Effector memory CD8-positive, alpha-beta T cell (primary cell): ENCODE results near the gene ENTPD2.
A peak's percentile ranks its signal among the peaks of the same experiment; 100 is the strongest.

Experiments
- ATAC-seq: fragments of 150-1000 bp; cut with Tn5 transposase; replicated peaks from 2 replicates; pipeline ENCODE4 v1.10.0; 2021; ENCODE audit warnings: mild to moderate bottlenecking, moderate library complexity
- DNase-seq, 3 experiments: peaks; one replicate each; pipeline ENCODE4 v3.0.0; 2021
- H3K27ac Mint-ChIP-seq, 2 donors: one replicate each; pipeline ENCODE4 v1.8.0; 2022; ENCODE audit warnings: mild to moderate bottlenecking in 2 of 2, mixed read lengths in 2 of 2, moderate library complexity in 2 of 2
- H3K27me3 Mint-ChIP-seq, 2 donors: one replicate each; pipeline ENCODE4 v1.8.0; 2022; ENCODE audit warnings: mixed read lengths in 2 of 2
- H3K36me3 Mint-ChIP-seq: one replicate; pipeline ENCODE4 v1.8.0; 2022; ENCODE audit warnings: mild to moderate bottlenecking, moderate library complexity, mixed read lengths; ENCODE audit not compliant: insufficient read depth
- H3K4me1 Mint-ChIP-seq, 2 donors: one replicate each; pipeline ENCODE4 v1.8.0; 2022; ENCODE audit warnings: low read depth in 2 of 2, mixed read lengths in 2 of 2
- H3K4me3 Mint-ChIP-seq, 2 donors: one replicate each; pipeline ENCODE4 v1.8.0; 2022; ENCODE audit warnings: mild to moderate bottlenecking in 2 of 2, mixed read lengths in 2 of 2, moderate library complexity in 2 of 2
- H3K9me3 Mint-ChIP-seq, 2 donors: one replicate each; pipeline ENCODE4 v1.8.0; 2022; ENCODE audit warnings: mixed read lengths in 2 of 2

The ENTPD2 gene

DNA sequence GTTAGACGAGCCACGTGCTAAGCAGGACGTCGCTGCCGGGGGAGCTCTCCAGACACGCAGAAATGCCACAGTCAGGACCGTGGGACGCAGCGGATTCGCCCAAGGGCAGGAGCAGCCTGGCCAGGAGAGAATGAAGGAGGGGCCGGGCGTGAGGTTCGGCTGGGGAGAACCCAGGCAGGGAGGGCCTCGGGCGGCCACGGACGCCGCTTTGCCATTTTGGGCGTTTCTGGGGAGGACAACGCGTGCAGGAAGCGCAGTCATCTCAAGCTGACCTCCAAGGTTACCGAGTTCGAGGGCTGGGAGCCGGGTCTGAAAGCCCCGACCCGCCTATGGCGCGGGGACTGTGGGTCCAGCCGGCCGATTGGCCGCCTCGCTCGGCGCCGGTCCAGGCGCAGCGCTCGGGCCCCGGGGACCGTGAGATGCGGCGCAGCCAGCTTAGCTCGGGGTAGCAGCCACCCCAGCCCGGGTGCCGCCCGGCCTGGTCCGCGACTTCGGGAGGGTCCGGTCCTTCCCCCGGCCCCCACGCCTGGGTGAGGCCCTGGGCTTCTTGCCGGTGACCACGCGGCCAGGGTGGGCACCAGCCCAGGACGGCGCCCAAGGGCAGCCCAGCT is 32.2 kb upstream of the ENTPD2 start:
- peaks cover 24 to 26% of the 10 kb centered on the region in 2 donors for H3K4me1 Mint-ChIP-seq
- DNase-seq, result peak in 1 of 3 experiments; percentile 17
- H3K36me3 Mint-ChIP-seq, result peaks cover 28% of the 10 kb centered on the region
- H3K4me3 Mint-ChIP-seq, result peak overlapping the region; percentile 90 to 93
- peak overlapping the region; percentile 90 to 94 for H3K27ac Mint-ChIP-seq
- ATAC-seq, result peak; percentile 3
- no peaks in the 10 kb centered on the region for H3K27me3 Mint-ChIP-seq
- no peaks in the 10 kb centered on the region for H3K9me3 Mint-ChIP-seq

DNA sequence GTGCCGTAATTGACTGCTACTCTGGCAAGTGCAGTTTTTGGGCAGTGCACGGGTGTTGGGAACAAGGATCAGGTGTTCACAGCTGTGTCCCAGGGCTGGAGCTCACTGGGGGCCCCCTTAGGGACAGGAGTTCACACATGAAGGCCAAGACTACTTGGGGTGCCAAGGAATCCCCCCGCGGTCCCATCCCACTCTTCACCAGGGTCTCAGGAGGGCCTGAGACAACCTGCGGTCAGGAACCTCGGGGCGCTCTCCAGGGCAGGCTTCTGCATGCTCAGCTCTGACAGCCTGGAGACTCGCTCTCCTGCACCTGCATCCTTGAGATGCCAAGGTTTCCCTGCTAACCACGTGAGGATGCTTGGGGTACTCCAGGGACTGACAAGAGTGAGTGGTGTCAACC is 30.7 kb upstream of the ENTPD2 start:
- no peak overlapping the region for H3K27ac Mint-ChIP-seq
- H3K9me3 Mint-ChIP-seq, result no peaks in the 10 kb centered on the region
- no peaks in the 10 kb centered on the region for H3K27me3 Mint-ChIP-seq
- peaks cover 23 to 24% of the 10 kb centered on the region in 2 donors for H3K4me1 Mint-ChIP-seq
- DNase-seq, result no peak
- ATAC-seq, result no peak
- H3K4me3 Mint-ChIP-seq, result no peak overlapping the region
- H3K36me3 Mint-ChIP-seq, result peaks cover 24% of the 10 kb centered on the region

DNA sequence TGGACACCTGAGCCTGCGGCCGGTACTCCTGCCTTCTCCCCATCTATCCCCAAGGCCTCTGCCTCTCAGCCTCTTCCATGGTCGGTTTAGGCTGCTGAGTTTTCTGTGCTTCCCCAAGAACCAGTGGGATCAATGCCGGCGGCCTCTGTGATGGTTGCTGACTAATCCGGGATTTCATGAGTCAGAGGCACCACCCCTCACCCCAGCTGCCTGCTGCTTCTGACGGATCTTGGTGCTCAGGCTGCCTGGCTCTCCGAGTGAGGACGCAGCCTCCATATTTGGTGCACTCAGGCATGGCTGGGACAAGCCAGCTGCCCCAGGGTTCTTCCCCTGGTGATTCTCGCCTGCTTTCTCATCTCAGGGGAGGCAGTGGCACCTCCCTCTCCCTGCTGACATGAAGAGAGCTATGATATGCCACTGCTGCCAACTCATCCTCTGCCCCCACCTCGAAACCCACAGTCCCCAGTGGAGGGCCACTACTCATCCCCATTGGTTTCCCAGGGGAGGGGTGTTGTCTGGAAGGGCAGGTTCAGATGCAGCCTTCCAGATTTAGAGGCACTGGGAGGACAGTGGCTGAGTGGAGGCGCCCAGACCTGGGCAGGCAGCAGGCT is 29.6 kb upstream of the ENTPD2 start:
- DNase-seq (no peak), ATAC-seq (no peak)
- Mint-ChIP-seq H3K9me3 (no peaks in the 10 kb centered on the region), H3K4me3 (no peak overlapping the region), H3K36me3 (peaks cover 19% of the 10 kb centered on the region), H3K27ac (no peak overlapping the region), H3K27me3 (no peaks in the 10 kb centered on the region), H3K4me1 (peaks cover 16 to 19% of the 10 kb centered on the region in 2 donors)

DNA sequence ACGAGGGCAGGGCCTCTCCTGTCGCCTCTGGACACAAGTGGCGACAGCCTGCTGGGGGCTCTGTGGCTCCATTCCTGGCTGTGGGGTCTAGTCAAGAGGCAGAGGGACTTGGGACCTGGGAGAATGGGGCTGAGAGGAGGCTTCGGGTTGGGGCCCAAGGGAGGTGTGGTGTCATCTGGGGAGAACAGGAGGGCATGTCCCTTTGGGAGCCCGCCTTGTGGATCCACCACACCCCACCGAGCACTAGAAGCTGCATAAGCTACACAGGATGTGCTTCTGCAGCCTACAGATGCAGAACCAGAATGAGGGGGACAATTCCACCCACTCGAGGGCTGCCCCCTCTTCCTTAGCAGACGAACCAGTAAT is 29.0 kb upstream of the ENTPD2 start:
- Mint-ChIP-seq H3K9me3 (no peaks in the 10 kb centered on the region), H3K4me3 (no peak overlapping the region), H3K36me3 (peaks cover 14% of the 10 kb centered on the region), H3K4me1 (peaks cover 10 to 15% of the 10 kb centered on the region in 2 donors), H3K27me3 (no peaks in the 10 kb centered on the region), H3K27ac (no peak overlapping the region)
- ATAC-seq, result no peak
- no peak for DNase-seq

DNA sequence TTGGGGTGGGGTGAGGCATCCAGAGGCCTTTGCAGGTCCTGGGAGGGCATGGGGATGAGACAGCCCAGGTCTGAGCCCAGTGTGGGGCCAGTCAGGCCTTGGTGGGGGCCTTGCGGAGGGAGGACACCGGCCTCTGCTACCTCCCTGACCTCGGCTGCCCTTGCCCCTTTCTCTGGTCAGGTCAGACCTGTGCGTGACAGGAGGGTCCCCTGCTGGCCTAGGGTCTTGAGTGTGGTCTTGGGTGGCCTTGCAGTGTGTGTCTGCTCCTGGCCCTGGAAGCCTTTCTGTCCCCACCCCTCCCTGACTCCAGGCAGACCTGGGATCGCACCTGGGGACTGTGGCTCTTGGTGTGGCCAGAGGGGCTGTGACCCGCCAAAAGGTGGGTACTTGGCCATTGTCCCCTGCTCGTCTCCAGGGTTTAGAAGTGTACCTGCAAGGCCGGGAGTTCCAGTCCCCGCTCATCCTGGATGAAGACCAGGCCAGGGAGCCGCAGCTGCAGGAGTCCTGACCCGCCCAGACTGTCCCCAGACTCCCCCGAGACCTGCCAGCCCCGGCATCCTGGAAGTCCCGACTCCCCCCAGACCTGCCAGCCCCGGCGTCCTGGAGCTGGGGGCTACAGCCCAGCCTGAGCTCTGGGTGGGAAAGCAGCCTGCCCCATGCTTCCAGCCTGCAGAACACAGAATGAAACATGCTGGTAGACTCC is 28.5 kb upstream of the ENTPD2 start:
- no peaks in the 10 kb centered on the region for H3K27me3 Mint-ChIP-seq
- H3K27ac Mint-ChIP-seq, result no peak overlapping the region
- peaks cover 14% of the 10 kb centered on the region for H3K36me3 Mint-ChIP-seq

DNA sequence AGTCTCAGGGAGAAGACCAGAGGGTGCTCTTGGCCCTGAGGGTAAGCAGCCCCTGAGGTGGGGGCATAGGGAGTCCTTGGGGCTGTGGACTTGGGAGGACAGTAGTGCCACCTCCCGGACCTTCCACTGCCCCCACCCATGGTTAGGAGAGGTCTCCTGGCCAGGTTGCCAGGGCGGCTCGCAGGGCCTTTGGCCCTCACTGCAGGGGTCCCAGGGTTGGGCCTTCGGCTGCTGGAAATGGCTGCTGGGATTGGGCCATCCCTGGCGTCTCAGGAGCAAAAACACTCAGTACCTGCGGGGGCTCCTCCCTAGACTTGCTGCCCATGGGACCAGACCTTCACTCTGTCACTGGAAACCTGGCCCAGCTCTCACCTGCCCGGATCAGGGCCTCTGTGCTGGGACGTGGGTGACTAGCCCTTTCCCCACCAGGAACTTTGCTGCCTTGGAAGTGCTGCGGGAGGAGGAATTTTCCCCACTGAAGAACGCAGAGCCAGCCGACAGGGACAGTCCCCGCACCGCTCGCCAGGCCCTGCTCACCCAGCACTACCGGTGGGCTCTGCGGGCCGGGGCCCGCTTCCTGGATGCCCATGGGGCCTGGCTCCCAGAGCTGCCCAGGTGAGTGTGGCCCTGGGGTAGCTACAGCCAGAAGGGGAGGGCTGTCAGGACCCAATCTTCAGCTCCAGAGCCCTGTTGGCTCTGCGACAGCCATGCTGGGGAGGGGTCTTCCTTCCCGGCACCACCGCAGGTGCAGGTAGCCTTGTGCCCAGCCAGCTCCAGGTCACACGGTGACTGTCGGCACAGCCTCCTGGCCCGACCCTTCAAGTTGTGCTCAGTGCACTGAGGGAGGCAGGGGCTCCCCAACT is 26.6 kb upstream of the ENTPD2 start:
- no peak for ATAC-seq
- Mint-ChIP-seq H3K36me3 (peaks cover 5% of the 10 kb centered on the region), H3K4me3 (no peak overlapping the region), H3K27me3 (no peaks in the 10 kb centered on the region), H3K4me1 (peaks cover 1 to 4% of the 10 kb centered on the region in 2 donors), H3K9me3 (no peaks in the 10 kb centered on the region), H3K27ac (no peak overlapping the region)
- no peak for DNase-seq

More for the DNA sequence above, 28.5 kb upstream of the ENTPD2 start:
- no peak for ATAC-seq
- H3K4me3 Mint-ChIP-seq, result no peak overlapping the region
- no peaks in the 10 kb centered on the region for H3K9me3 Mint-ChIP-seq
- peaks cover 6 to 9% of the 10 kb centered on the region in 2 donors for H3K4me1 Mint-ChIP-seq
- DNase-seq, result no peak

DNA sequence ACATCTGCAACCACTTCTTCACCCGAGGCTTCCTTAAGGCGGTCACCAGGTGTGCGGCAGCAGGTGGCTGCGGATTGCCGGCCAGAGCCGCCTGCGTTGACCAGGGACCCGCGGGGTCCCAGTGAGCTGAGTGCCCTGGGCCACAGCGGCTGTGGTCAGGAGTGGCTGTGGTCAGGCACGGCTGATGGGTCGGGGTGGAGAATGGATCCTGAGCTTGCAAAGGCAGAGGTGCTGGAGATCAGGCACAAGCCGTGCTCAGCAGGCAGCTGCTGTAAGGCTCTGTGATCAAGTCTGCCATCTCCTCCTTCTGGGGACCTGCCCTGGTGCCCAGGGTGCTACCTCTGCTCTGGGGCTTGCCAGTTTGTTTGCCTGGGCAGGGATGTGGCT is 25.5 kb upstream of the ENTPD2 start:
- Mint-ChIP-seq H3K36me3 (peaks cover 3% of the 10 kb centered on the region), H3K27ac (peak overlapping the region in 1 of 2 donors; percentile 15), H3K4me1 (peaks cover 0 to 2% of the 10 kb centered on the region in 2 donors), H3K27me3 (no peaks in the 10 kb centered on the region), H3K4me3 (peak overlapping the region; percentile 20 to 33), H3K9me3 (no peaks in the 10 kb centered on the region)
- DNase-seq (no peak), ATAC-seq (no peak)

DNA sequence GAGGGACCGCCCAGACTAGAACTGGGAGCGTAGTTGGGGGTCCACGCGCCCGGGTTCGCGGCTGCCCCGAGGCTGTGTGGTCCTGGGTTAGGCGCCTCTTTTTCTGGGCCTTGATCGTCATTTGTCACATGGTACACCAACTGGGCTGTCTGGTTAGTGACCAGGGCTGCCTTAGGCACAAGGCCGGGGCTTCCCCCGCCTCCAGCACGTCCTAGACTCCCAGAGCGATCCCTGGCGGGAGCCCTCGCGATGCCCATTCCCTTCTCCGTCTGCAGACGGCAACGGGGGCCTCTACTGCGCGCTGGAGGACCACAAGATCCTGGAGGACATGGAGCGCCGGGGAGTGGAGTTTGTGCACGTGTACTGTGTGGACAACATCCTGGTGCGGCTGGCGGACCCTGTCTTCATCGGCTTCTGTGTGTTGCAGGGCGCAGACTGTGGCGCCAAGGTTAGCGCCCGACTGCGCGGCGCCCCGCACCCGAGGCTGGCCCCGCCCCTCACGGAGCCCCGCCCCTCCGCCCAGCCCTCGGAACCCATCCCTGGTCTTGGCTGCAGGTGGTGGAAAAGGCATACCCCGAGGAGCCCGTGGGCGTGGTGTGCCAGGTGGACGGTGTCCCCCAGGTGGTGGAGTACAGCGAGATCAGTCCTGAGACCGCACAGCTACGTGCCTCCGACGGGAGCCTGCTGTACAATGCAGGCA is 25.0 kb upstream of the ENTPD2 start:
- DNase-seq (no peak), ATAC-seq (no peak)
- Mint-ChIP-seq H3K9me3 (no peaks in the 10 kb centered on the region), H3K4me1 (peaks cover 0 to 2% of the 10 kb centered on the region in 2 donors), H3K27me3 (no peaks in the 10 kb centered on the region), H3K27ac (peak overlapping the region in 1 of 2 donors; percentile 15), H3K4me3 (peak overlapping the region; percentile 72 to 73), H3K36me3 (peaks cover 3% of the 10 kb centered on the region)

DNA sequence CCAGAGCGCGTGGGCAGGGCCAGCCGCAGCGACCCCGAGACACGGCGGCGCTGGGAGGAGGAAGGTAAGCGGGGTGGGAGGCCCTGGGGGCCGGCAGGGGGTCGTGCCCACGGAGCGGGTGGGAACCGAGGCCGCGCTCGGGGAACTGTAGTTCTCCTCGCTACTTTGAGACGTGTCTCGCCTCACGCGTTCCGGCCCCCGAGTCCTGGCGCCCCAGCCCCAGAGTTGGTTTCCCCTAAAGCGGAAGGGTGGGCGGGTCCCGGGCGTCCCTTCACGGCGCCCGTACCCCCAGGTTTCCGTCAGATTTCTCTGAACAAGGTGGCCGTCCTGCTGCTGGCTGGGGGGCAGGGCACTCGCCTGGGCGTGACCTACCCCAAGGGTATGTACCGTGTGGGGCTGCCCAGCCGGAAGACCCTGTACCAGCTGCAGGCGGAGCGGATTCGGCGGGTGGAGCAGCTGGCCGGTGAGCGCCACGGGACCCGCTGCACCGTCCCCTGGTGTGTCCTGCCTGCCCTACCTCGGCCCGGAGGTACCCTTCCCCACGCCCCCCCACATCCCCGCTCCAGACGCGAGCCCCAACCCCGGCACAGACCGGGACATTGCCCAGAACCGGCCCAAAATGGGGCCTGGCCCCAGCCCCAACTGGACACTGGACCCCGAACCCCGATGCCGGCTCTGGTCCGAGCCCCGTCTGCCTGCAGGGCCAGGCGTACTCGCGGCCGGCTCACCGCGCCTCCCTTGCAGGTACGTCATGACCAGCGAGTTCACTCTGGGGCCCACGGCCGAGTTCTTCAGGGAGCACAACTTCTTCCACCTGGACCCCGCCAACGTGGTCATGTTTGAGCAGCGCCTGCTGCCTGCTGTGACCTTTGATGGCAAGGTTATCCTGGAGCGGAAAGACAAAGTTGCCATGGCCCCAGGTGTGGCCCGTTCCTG is 24.2 kb upstream of the ENTPD2 start:
- ATAC-seq, result peak; percentile 58
- H3K9me3 Mint-ChIP-seq, result no peaks in the 10 kb centered on the region
- peak in 2 of 3 experiments; percentile 19 to 29 for DNase-seq

DNA sequence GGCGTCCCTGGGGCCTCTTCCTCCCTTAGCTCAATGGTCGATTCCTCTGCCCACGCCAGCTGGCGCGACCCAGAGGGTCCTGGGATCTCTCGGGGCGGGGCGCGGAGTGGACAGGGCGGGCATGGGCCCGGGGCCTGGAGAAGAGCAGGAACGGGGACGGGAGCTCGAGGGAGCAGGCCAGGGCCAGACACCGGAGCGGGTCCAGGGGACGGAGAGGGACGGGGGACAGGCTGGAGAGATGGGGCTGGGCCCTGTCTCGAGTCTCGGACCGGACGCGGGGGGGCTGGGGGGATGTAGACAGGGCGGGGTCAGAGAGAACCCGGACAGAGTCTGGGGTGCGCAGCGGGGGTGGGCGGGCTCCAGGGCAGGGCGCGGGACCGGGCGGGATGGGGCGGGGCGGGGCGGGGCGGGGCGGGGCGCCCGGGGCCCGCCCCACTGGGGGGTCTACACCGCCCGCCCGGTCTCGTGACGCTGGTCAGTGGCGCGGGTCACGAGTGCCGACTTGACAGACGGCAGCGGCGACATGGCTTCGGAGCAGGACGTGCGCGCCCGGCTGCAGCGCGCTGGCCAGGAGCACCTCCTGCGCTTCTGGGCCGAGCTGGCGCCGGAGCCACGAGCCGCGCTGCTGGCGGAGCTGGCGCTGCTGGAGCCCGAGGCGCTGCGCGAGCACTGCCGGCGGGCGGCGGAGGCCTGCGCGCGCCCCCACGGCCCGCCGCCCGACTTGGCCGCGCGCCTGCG is 23.3 kb upstream of the ENTPD2 start, which contains the start of gene UAP1L1:
TSS of gene UAP1L1 (plus strand) at position 508 of the 738 bp plus-strand sequence. CDS start at position 524, 16 bp downstream.
- DNase-seq (peak; percentile 41 to 50 (median 43)), ATAC-seq (peak; percentile 77)
- H3K27ac Mint-ChIP-seq, result no peak within 1 kb of the TSS
- no peaks in the 10 kb centered on the region for H3K36me3 Mint-ChIP-seq
- peaks cover 0 to 2% of the 10 kb centered on the region in 2 donors for H3K4me1 Mint-ChIP-seq
- H3K9me3 Mint-ChIP-seq, result no peaks in the 10 kb centered on the region
- peak within 1 kb of the TSS; percentile 72 to 73 for H3K4me3 Mint-ChIP-seq
- no peaks in the 10 kb centered on the region for H3K27me3 Mint-ChIP-seq

More for the DNA sequence above, 24.2 kb upstream of the ENTPD2 start:
- H3K27ac Mint-ChIP-seq, result no peak overlapping the region
- H3K36me3 Mint-ChIP-seq, result no peaks in the 10 kb centered on the region
- H3K27me3 Mint-ChIP-seq, result no peaks in the 10 kb centered on the region
- H3K4me1 Mint-ChIP-seq, result peaks cover 0 to 2% of the 10 kb centered on the region in 2 donors
- H3K4me3 Mint-ChIP-seq, result peak overlapping the region; percentile 72 to 73

DNA sequence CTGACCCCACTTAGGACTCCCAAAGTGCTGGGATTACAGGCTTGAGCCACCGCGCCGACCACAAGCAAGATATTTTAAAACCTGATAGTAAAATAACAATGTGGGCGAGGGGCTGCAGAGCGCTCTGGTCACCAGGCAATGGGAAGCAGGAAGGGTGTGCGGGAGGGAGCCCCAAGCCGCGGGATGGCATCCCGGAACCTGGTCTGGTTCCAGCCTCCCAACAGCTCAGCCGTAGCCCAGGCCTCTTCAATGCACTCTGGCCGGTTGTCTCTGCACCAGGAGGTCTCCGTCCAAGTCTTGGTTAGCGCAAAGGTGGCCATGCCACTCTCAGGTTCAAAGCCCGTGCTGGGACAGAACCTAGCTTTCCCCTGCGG is 22.8 kb upstream of the ENTPD2 start:
- Mint-ChIP-seq H3K9me3 (no peaks in the 10 kb centered on the region), H3K4me3 (peak overlapping the region; percentile 68 to 73), H3K4me1 (peaks cover 0 to 2% of the 10 kb centered on the region in 2 donors), H3K27ac (no peak overlapping the region), H3K36me3 (no peaks in the 10 kb centered on the region), H3K27me3 (no peaks in the 10 kb centered on the region)
- no peak for ATAC-seq
- no peak for DNase-seq
